Hepatocyte (in vitro differentiated cells): Measurements from ENCODE around the gene YJU2. TPM values are rescaled to one million over a fixed set of nuclear protein-coding genes. Genes with fewer than 3 reads are reported as not detected.

Experiments used
- DNase-seq: peaks from one replicate; pipeline ENCODE4 v3.0.0-alpha.2; 2016; ENCODE audit warnings: low spot score
- H2AFZ ChIP-seq: fragments of 200-600 bp; sonication (generic); 2 replicates; pipeline ENCODE4 v1.6.0; 2016; ENCODE audit warnings: antibody characterized with exemption, mild to moderate bottlenecking
- H3K27ac ChIP-seq: fragments of 200-600 bp; sonication (generic); 2 replicates; pipeline ENCODE4 v1.5.1; 2016; ENCODE audit warnings: mild to moderate bottlenecking
- H3K27me3 ChIP-seq: fragments of 200-600 bp; sonication (generic); 2 replicates; pipeline ENCODE4 v1.6.1; 2016
- H3K36me3 ChIP-seq: fragments of 200-600 bp; sonication (generic); replicated peaks from 2 replicates; pipeline ENCODE4 v1.5.1; 2016; ENCODE audit warnings: low read depth; ENCODE audit not compliant: insufficient read depth
- H3K4me1 ChIP-seq: fragments of 200-600 bp; sonication (generic); 2 replicates; pipeline ENCODE4 v1.5.1; 2016; ENCODE audit warnings: mild to moderate bottlenecking, moderate library complexity; ENCODE audit not compliant: insufficient read depth
- H3K4me2 ChIP-seq: fragments of 200-600 bp; sonication (generic); 2 replicates; pipeline ENCODE4 v1.6.0; 2016
- H3K4me3 ChIP-seq: fragments of 200-600 bp; sonication (generic); 2 replicates; pipeline ENCODE4 v1.5.1; 2016; ENCODE audit warnings: mild to moderate bottlenecking
- H3K79me2 ChIP-seq: fragments of 200-600 bp; sonication (generic); 2 replicates; pipeline ENCODE4 v1.6.0; 2017; ENCODE audit warnings: mild to moderate bottlenecking
- H3K9me2 ChIP-seq: fragments of 200-600 bp; sonication (generic); replicated peaks from 2 replicates; pipeline ENCODE4 v1.6.0; 2017; ENCODE audit warnings: mild to moderate bottlenecking; ENCODE audit not compliant: insufficient read depth
- H3K9me3 ChIP-seq: fragments of 200-600 bp; sonication (generic); 2 replicates; pipeline ENCODE4 v1.5.1; 2016; ENCODE audit warnings: low read depth, mild to moderate bottlenecking
- H4K20me1 ChIP-seq: fragments of 200-600 bp; sonication (generic); 2 replicates; pipeline ENCODE4 v1.6.0; 2016; ENCODE audit warnings: mild to moderate bottlenecking; ENCODE audit not compliant: insufficient read depth, poor library complexity, severe bottlenecking
- CTCF ChIP-seq: fragments of 200-600 bp; sonication (generic); IDR thresholded peaks from 2 replicates; pipeline ENCODE4 v1.5.1; 2016; ENCODE audit warnings: antibody characterized with exemption, mild to moderate bottlenecking; ENCODE audit not compliant: poor library complexity
- EZH2 ChIP-seq: fragments of 200-600 bp; sonication (generic); IDR thresholded peaks from 2 replicates; pipeline ENCODE4 v1.6.1; 2016; ENCODE audit warnings: antibody characterized with exemption, mild to moderate bottlenecking, borderline replicate concordance
- EZH2phosphoT487 ChIP-seq: fragments of 200-600 bp; sonication (generic); IDR thresholded peaks from one replicate; pipeline ENCODE4 v1.6.1; 2018; ENCODE audit warnings: antibody characterized with exemption, mild to moderate bottlenecking, low read depth, moderate library complexity; ENCODE audit not compliant: unreplicated experiment, severe bottlenecking
- WGBS: methylation state at CpG from one replicate; pipeline ENCODE4 v1.1.6; 2016; ENCODE audit warnings: low lambda C conversion rate; ENCODE audit errors: missing lambda C conversion rate; 5-methylcytosine and 5-hydroxymethylcytosine counted together
- polyA plus RNA-seq: library from polyadenylated mRNA; unstranded; fragments of >200 nt; fragmentation: Nextera tagmentation; extraction: Ambion mirVana; gene quantifications from 2 replicates; pipeline ENCODE4 v1.2.1, GENCODE V29; 2016
- total RNA-seq: library from RNA; depleted of rRNA; stranded (reverse); fragments of >200 nt; gene quantifications from 2 replicates; pipeline ENCODE4 v1.2.3, GENCODE V29; 2014

Gene YJU2
- total and polyA plus RNA-seq, 2 experiments from 2014 or later: 16.0 to 18.8 TPM

GRCh38 chr19:4278010-4278409, 31.1 kb downstream of the YJU2 start:
- Histone ChIP-seq H3K4me3 (no peak overlapping the region), H3K79me2 (no peaks in the 10 kb centered on the region), H3K27me3 (peaks cover 47% of the 10 kb centered on the region), H2AFZ (no peak overlapping the region), H3K36me3 (no peaks in the 10 kb centered on the region), H3K4me2 (no peak overlapping the region), H3K4me1 (peaks cover 7% of the 10 kb centered on the region), H3K9me3 (no peaks in the 10 kb centered on the region), H4K20me1 (no peaks in the 10 kb centered on the region), H3K9me2 (no peaks in the 10 kb centered on the region), H3K27ac (no peak overlapping the region)
- TF ChIP-seq EZH2: no peak
- TF ChIP-seq EZH2phosphoT487: no peak
- TF ChIP-seq CTCF: no peak
- 24% methylated on average over 4 of the region's 4 CpGs for WGBS
- no peak for DNase-seq

GRCh38 chr19:4278419-4279266, 31.8 kb downstream of the YJU2 start, which contains the start of gene SHD:
SHD (plus strand) TSS chr19:4279266; CDS start chr19:4280064, 798 bp downstream.
- H3K27me3 ChIP-seq: peaks cover 47% of the 10 kb centered on the region
- DNase-seq: no peak
- H3K4me1 ChIP-seq: peaks cover 7% of the 10 kb centered on the region
- H3K9me2 ChIP-seq: no peaks in the 10 kb centered on the region
- peak within 1 kb of the TSS; percentile 93 for H3K4me2 ChIP-seq
- no peaks in the 10 kb centered on the region for H4K20me1 ChIP-seq
- H3K36me3 ChIP-seq: no peaks in the 10 kb centered on the region
- H3K79me2 ChIP-seq: no peaks in the 10 kb centered on the region
- peak within 1 kb of the TSS; percentile 29 for H3K4me3 ChIP-seq
- H2AFZ ChIP-seq: peak within 1 kb of the TSS; percentile 31
- WGBS: 10% methylated on average over 5 of the region's 44 CpGs
- no peak within 1 kb of the TSS for H3K27ac ChIP-seq
- TF ChIP-seq EZH2 (no peak), CTCF (no peak), EZH2phosphoT487 (no peak)
- H3K9me3 ChIP-seq: no peaks in the 10 kb centered on the region

GRCh38 chr19:4279267-4279529, 32.3 kb downstream of the YJU2 start:
- Histone ChIP-seq H3K4me1 (peaks cover 7% of the 10 kb centered on the region), H3K79me2 (no peaks in the 10 kb centered on the region), H3K4me2 (peak overlapping the region; percentile 93), H3K27me3 (peaks cover 47% of the 10 kb centered on the region), H4K20me1 (no peaks in the 10 kb centered on the region), H3K36me3 (no peaks in the 10 kb centered on the region), H3K9me2 (no peaks in the 10 kb centered on the region), H3K27ac (no peak overlapping the region), H3K4me3 (peak overlapping the region; percentile 29), H3K9me3 (no peaks in the 10 kb centered on the region), H2AFZ (peak overlapping the region; percentile 31)
- no CpG with 5 or more reads among the region's 30 CpGs for WGBS
- TF ChIP-seq CTCF (no peak), EZH2 (peak; percentile 36)
- no peak for DNase-seq
